ENCODE results near the gene DOCK6. TPM values are rescaled to one million over a fixed set of nuclear protein-coding genes. Genes with fewer than 3 reads are reported as not detected.

Gene DOCK6
- total RNA-seq, 1 experiment from 2014 or later: 88.8 TPM

GRCh38 chr19:11279505-11280236 lies 17.3 kb upstream of the DOCK6 start (continued):
- TF ChIP-seq FOXP4 (CRISPR knock-in tag; IDR thresholded peaks at IDR 0.05): no peak

GRCh38 chr19:11278670-11279069 lies 16.3 kb upstream of the DOCK6 start:
- no peak overlapping the region for H3K4me3 Mint-ChIP-seq
- TF ChIP-seq E2F4 (CRISPR knock-in tag; IDR thresholded peaks at IDR 0.05; ENCODE audit: borderline replicate concordance, low read depth): no peak
- no peak for TF ChIP-seq NFYB (CRISPR knock-in tag; conservative IDR thresholded peaks at IDR 0.05; ENCODE audit: low read depth)
- TF ChIP-seq ZMAT4 (CRISPR knock-in tag; IDR thresholded peaks at IDR 0.05): no peak
- TF ChIP-seq NFATC4 (CRISPR knock-in tag; IDR thresholded peaks at IDR 0.05): no peak
- no peak for TF ChIP-seq AFF4 (CRISPR knock-in tag; IDR thresholded peaks at IDR 0.05; ENCODE audit: borderline replicate concordance)
- TF ChIP-seq ELF4 (CRISPR knock-in tag; IDR thresholded peaks at IDR 0.05; ENCODE audit: low read depth): no peak
- no peak for DNase-seq (ENCODE audit: low spot score)
- peaks cover 6% of the 10 kb centered on the region for H3K4me1 Mint-ChIP-seq
- no peak overlapping the region for H3K27ac Mint-ChIP-seq
- peaks cover 12% of the 10 kb centered on the region for H3K27me3 Mint-ChIP-seq (ENCODE audit: low read depth)
- H3K36me3 Mint-ChIP-seq: peaks cover 9% of the 10 kb centered on the region
- ATAC-seq: no peak
- ChIA-PET POLR2A (interaction anchor here (0.6 kb wide), 1 partner anchor 102 kb away, joined by 3 read pairs; no protein-coding TSS in a partner anchor), CTCF (interaction anchor here (1.2 to 1.6 kb wide), 3 partner anchors 11 to 35 kb away, joined by 3 to 6 read pairs (median 3); no protein-coding TSS in a partner anchor)
- peaks cover 14% of the 10 kb centered on the region for H3K9me3 Mint-ChIP-seq

- peaks cover 12% of the 10 kb centered on the region for H3K9me3 Mint-ChIP-seq
- no peak overlapping the region for H3K4me3 Mint-ChIP-seq
- H3K27me3 Mint-ChIP-seq (ENCODE audit: low read depth): peaks cover 12% of the 10 kb centered on the region
- ATAC-seq (no peak), DNase-seq (ENCODE audit: low spot score) (no peak)
- H3K4me1 Mint-ChIP-seq: peaks cover 6% of the 10 kb centered on the region
- no peak overlapping the region for H3K27ac Mint-ChIP-seq
- ChIA-PET POLR2A (interaction anchor here (0.5 kb wide), 1 partner anchor 309 kb away, joined by 4 read pairs; no protein-coding TSS in a partner anchor), CTCF (interaction anchor here (0.6 to 2.1 kb wide), 6 partner anchors 10 to 1189 kb away, joined by 3 to 11 read pairs (median 4); partner anchors contain the start of genes DOCK6 and SHFL)
- peak; percentile 18; the same call in 1 of the 2 replicates for TF ChIP-seq GABPB1 (CRISPR knock-in tag; IDR thresholded peaks at IDR 0.05)
- TF ChIP-seq ZNF219 (CRISPR knock-in tag; IDR thresholded peaks at IDR 0.05; ENCODE audit: borderline replicate concordance): no peak
- peaks cover 8% of the 10 kb centered on the region for H3K36me3 Mint-ChIP-seq
These were observed 12.3 kb upstream of the DOCK6 start for GRCh38 chr19:11274533-11275086.

- ChIA-PET POLR2A (no interaction called here), CTCF (interaction anchor here (0.6 to 2.1 kb wide), 4 partner anchors 12 to 109 kb away, joined by 3 to 11 read pairs (median 7); partner anchors contain the start of genes DOCK6 and EPOR)
- Mint-ChIP-seq H3K27ac (no peak overlapping the region), H3K36me3 (peaks cover 7% of the 10 kb centered on the region), H3K27me3 (ENCODE audit: low read depth) (peaks cover 12% of the 10 kb centered on the region), H3K4me3 (no peak overlapping the region), H3K9me3 (peaks cover 10% of the 10 kb centered on the region), H3K4me1 (peaks cover 6% of the 10 kb centered on the region)
- TF ChIP-seq SP1 (CRISPR knock-in tag; conservative IDR thresholded peaks at IDR 0.05) (no peak), TCF7 (CRISPR knock-in tag; IDR thresholded peaks at IDR 0.05; ENCODE audit: low read depth) (no peak), ATF1 (CRISPR knock-in tag; IDR thresholded peaks at IDR 0.05) (no peak), SOX15 (CRISPR knock-in tag; IDR thresholded peaks at IDR 0.05) (no peak), ZNF121 (CRISPR knock-in tag; IDR thresholded peaks at IDR 0.05) (no peak), TP53 (CRISPR knock-in tag; IDR thresholded peaks at IDR 0.05) (no peak), ELF4 (CRISPR knock-in tag; IDR thresholded peaks at IDR 0.05; ENCODE audit: low read depth) (no peak), ETV6 (CRISPR knock-in tag; IDR thresholded peaks at IDR 0.05) (no peak), USF1 (CRISPR knock-in tag; IDR thresholded peaks at IDR 0.05) (no peak), E2F4 (CRISPR knock-in tag; IDR thresholded peaks at IDR 0.05; ENCODE audit: borderline replicate concordance, low read depth) (no peak)
- ATAC-seq (no peak), DNase-seq (ENCODE audit: low spot score) (no peak)
These were observed 11.7 kb upstream of the DOCK6 start for GRCh38 chr19:11273989-11274388.

Measured in WTC11 (cell line).